Stimulated activated CD8-positive, alpha-beta memory T cell treated with anti-CD3 and anti-CD28 coated beads, Interleukin-2, amount 100 ng/mL, for 1 hour (primary cell): ENCODE measurements around the gene DLG2.

Source experiments
- DNase-seq, 2 donors: peaks; one replicate each; pipeline ENCODE4 v3.0.0-alpha.2; 2020; ENCODE audit warnings: low read depth in 2 of 2

The DLG2 gene

GRCh38 chr11:84564180-84564866 is 1062.8 kb downstream of the DLG2 start:
- DNase-seq, result no peak

DNA sequence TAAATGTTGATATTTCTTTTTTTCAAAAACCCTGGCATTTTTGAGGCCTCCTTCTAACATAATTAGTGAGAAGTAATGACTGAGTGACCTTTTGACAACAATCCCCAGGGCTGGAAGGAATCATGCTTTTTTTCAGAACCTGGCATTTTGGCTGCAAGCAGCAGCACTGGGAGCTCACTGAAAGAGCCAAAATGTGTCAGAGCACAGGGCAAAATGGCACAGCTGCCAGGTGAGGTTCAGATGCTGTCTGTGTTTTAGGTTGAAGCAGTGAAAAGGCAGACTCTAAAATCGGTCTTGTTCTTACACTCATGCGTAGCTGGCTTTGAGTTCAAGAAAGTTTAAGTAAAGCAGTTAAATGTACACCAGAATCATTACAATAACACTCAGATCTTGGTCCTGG is 1063.8 kb downstream of the DLG2 start:
- no peak for DNase-seq

DNA sequence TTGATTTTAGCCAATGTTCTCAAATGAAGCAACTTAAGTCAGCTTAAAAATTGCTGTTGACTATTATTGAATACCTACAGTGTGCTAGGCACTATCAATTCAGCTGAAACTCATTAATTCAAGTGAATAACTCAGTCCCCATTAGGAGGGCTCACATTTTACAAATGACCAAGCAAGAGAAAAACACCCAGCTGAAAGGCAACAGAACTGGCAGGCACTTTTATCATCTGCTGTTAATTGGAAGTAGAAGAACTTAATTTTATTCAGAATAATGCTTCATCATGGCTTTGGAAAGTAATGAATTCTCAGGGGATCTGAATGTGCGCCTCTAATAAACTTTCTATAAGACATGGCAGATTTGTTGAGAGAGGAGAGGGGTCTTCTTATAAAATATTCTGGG is 1066.9 kb downstream of the DLG2 start:
- no peak for DNase-seq

DNA sequence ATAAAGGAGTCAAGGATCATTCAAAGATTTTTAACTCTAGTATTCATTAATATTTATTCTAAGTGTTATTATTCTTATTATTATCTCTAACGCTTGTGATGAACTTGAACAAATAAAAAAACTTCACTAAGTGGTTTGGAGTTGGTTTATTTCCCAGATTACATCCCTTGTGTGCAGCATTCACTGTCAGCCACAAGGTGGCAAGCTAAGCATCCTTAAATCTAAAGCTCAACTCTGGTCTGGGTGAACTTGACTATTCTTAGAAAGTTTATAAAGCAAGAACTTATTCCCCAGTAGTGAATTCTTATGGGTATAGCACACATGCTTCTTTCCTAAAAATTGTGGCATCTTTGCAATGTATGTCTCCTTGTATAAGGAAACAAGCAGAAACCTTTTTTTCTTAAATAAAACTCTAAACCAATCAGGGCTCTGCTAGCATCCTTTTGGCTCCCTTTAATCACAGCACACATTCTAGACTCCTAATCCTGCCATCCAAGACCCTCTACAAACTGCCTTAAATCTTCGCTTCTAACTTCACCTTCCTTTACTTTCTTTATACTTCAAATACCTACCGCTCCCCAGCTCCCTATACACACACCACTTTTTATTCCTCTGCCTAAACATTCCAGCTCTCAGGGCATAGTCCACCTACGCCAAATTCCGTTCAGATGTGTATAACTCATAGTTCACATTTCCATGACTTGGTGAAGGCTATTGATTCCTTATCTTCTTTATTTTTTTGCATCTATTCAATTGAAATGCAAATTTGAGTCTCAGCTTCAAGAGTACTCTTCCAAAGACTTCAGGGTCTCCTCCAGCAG is 1068.8 kb downstream of the DLG2 start:
- DNase-seq, result no peak

GRCh38 chr11:84552791-84553190 is 1074.4 kb downstream of the DLG2 start:
- DNase-seq, result no peak

DNA sequence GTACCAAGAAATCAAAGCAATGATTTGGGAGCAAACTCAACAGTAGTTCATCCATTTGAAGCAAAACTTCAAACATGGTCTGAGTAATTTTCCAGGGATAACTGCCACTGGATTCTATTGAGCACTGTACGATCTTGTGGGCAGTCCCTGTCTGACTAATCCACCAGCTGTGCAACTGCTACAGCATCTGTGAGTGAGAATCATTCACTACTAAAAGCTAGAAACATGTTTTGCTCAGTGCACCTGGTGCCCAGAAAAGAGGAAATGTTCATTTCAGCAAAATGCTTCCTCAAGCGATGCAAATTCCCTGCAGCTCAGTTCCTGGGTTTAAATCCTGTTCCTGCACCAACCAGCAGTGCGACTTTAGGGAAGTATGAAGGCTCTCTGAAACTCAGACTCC is 1077.9 kb downstream of the DLG2 start:
- DNase-seq, result no peak

- no peak for DNase-seq
These were observed 1082.6 kb downstream of the DLG2 start for GRCh38 chr11:84544566-84544965.

- no peak for DNase-seq
These were observed 1083.6 kb downstream of the DLG2 start for GRCh38 chr11:84543367-84544159.

DNA sequence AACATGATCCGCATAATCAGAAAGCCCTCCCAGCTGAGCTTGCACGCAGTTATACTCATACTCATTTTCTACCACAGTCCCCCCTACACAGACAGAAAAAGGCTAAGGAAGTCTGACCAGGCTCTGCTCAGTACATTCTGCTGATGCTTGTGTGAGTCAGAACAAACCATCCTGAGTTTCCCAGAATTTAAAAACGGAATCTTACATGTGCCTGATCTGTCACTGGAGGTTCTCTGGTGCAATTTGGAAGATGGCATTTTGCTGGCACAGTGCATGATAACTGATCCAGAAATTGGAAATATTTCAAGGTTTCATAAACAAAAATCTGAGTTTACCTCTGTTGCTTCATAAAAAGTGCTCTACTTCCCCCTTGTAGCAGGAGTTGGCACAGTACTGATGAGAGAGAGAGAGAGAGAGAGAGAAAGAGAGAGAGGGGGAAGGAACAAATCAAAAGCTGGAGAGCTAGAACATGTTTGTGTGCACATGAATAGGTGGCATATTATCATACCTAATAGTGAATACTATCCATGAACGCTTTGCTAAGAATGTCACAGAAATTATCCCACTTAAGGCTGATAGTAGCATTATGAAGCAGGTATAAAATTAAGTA is 1085.3 kb downstream of the DLG2 start:
- no peak for DNase-seq

- no peak for DNase-seq
These were observed 1090.7 kb downstream of the DLG2 start for GRCh38 chr11:84536456-84536855.

DNA sequence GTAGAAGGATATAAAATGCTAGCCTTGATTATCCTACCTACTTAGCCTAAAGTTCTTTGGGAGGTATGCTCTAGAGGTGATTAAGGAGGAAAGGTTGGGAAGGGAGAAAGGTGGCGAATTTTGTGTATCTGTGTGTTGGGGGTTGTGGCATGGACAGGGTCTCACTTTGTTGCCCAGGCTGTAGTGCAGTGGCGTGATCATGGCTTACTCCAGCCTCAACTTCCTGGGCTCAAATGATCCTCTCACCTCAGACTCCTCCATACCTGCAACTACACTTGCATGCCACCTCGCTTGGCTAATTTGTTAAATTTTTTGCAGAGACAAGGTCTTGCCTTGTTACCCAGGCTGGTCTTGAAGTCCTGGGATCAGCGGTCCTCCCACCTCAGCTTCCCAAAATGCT is 1094.8 kb downstream of the DLG2 start:
- DNase-seq, result no peak

- DNase-seq, result no peak
These were observed 1100.9 kb downstream of the DLG2 start for GRCh38 chr11:84526250-84526649.

- no peak for DNase-seq
These were observed 1102.6 kb downstream of the DLG2 start for GRCh38 chr11:84524422-84525051.

- no peak for DNase-seq
These were observed 1104.8 kb downstream of the DLG2 start for GRCh38 chr11:84522331-84522730.

DNA sequence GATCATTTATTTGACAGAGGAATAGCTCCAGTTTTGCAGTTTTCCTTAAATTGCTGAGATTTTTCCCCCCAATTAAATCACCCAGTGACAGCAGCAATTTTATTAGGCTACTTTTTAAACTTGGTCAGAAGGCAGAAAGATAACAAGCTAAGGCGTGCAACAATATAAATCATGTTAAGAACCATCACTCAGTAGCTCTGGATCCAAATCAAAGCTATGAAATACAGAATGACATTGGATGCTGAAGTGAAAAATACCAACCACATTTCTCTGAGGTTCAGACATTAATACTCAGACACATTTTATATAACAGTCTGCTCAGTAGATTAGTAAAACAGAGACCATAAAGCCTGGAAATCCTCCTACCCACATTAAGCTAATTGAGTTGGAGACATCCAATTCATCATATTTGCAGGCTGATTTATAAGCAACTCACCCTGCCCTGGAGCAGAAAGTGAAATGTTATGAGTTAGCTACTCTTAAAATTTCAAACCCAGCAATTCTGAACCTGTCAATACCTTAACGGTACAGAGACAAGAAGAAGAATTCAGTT is 1108.4 kb downstream of the DLG2 start:
- no peak for DNase-seq

GRCh38 chr11:84514436-84514835 is 1112.7 kb downstream of the DLG2 start:
- DNase-seq, result no peak

DNA sequence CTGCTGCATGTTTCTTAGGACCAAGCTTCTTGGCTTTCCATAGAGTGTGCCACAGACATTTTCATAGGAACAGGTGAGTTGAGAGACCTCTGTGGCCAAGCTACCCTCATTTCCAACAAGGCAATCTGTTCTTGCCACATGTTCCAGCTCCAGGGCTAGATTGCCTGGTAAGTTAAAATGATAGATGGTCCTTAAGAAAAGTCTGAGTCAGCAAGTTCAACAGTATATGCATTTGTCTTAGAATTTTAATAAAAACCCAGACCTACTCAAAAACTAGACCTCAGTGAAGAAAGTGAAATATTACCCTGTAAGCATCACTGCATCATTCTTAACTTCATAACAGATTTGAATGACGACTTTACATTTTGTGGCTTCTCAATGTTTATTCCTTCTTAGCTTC is 1123.6 kb downstream of the DLG2 start:
- DNase-seq, result no peak

DNA sequence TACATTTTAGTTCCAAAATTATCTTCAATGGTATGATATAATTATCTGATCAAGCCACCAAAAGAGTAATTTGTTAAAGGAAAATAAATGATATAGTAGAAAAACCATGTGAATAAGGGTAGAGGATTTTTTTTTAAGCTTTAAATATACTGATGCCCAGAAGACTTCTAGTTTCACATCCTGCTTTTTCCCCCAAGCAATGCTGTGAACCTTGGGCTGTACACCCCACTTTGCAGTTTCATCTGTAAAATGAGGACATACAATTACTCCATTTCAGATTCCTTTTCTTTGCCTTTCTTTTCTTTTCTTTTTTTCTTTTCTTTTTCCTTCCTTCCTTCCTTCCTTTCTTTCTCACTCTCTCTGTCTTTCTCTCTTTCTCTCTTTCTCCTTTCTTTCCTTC is 1125.4 kb downstream of the DLG2 start:
- no peak for DNase-seq

- DNase-seq, result no peak
These were observed 1129.1 kb downstream of the DLG2 start for GRCh38 chr11:84497981-84498411.

DNA sequence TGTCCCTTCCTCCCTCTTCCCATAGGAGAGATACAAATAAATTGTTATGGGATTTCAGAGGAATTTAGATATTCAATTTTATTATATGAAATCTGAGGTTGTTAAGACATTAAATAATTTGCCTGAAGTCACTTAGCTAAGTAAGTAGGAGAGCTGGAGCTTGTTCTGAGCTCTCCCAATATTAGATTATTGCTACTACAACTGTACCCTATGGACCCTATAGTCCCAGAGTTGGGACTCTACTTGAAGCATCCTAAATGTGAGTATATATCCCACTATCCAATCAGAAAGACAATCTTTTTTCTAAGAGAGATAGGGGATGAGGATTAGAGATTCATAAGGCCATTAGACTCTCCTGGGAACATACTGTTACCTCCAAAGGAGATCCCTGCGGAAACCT is 1130.0 kb downstream of the DLG2 start:
- no peak for DNase-seq

- DNase-seq, result no peak
These were observed 1131.0 kb downstream of the DLG2 start for GRCh38 chr11:84496122-84496521.
